Uterus (tissue), 4 donors: ENCODE results near the gene TSPAN32. TPM values are rescaled to one million over a fixed set of nuclear protein-coding genes. Genes with fewer than 3 reads are reported as not detected.
"Not testable (repeated sequence)": the region's sequence is repeated elsewhere in the genome, so short reads cannot be mapped to it uniquely, and the experiment has no call there.

Source experiments
- DNase-seq, 2 donors: peaks; one replicate each; pipeline ENCODE4 v3.0.0-alpha.2; 2019 to 2020
- H3K27ac ChIP-seq, 2 donors: fragments of 200-600 bp; sonication (generic); 1 replicate in 1 of 2; 2 replicates in 1 of 2; pipeline ENCODE4 v1.5.1; 2016 to 2018
- H3K27me3 ChIP-seq, 2 donors: fragments of 200-600 bp; sonication (generic); one replicate each; pipeline ENCODE4 v1.5.1; 2018 to 2019; ENCODE audit warnings: control low read depth in 1 of 2
- H3K36me3 ChIP-seq, 2 donors: fragments of 200-600 bp; sonication (generic); one replicate each; pipeline ENCODE4 v1.5.1; 2019; ENCODE audit warnings: control low read depth in 1 of 2
- H3K4me1 ChIP-seq, 2 donors: fragments of 200-600 bp; sonication (generic); one replicate each; pipeline ENCODE4 v1.5.1; 2018 to 2019; ENCODE audit warnings: control low read depth in 1 of 2
- H3K4me3 ChIP-seq, 2 donors: fragments of 200-600 bp; sonication (generic); 1 replicate in 1 of 2; 2 replicates in 1 of 2; pipeline ENCODE4 v1.5.1; 2018 to 2019; ENCODE audit warnings: mild to moderate bottlenecking in 1 of 2
- H3K9me3 ChIP-seq, 2 donors: fragments of 200-600 bp; sonication (generic); one replicate each; pipeline ENCODE4 v1.5.1; 2019; ENCODE audit warnings: control low read depth in 1 of 2
- CTCF ChIP-seq, 4 experiments: fragments of 200-600 bp in 2 of 4; fragments of 450-650 bp in 2 of 4; sonication (generic) in 2 of 4; IDR thresholded peaks; one replicate each; pipeline ENCODE4 v1.5.1; 2016 to 2019; ENCODE audit warnings: antibody characterized with exemption in 4 of 4, mild to moderate bottlenecking in 2 of 4, moderate library complexity in 1 of 4
- POLR2A ChIP-seq, 2 donors: fragments of 450-650 bp; IDR thresholded peaks; one replicate each; pipeline ENCODE4 v1.6.1; 2016; ENCODE audit warnings: antibody characterized with exemption in 2 of 2, mild to moderate bottlenecking in 1 of 2, moderate library complexity in 1 of 2
- intact Hi-C: fragments of 100-400 bp; cut with DNase I; formaldehyde crosslinking; loops from one replicate; pipeline ENCODE4 v1.15.1; 2023; ENCODE audit warnings: low total_unique reads
- total RNA-seq, 4 donors: library from RNA; depleted of rRNA in 3 of 4; stranded (reverse); fragments of >200 nt in 3 of 4; gene quantifications; one replicate each; pipeline versions ENCODE4 v1.1.0 to v1.2.4, GENCODE V29; 2014 to 2023
- donor health status: DM: yes; HTN: yes; CAD: no.

The TSPAN32 gene
- total RNA-seq, 4 donors from 2014 or later = 2.5 to 3.3 TPM; not detected in 2

GRCh38 chr11:2363130-2363529, 61.3 kb downstream of the TSPAN32 start:
- no peak overlapping the region for H3K27ac ChIP-seq
- H3K27me3 ChIP-seq = no peaks in the 10 kb centered on the region
- H3K4me1 ChIP-seq = no peaks in the 10 kb centered on the region
- TF ChIP-seq CTCF (IDR thresholded peaks at IDR 0.05) = no peak
- TF ChIP-seq POLR2A (IDR thresholded peaks at IDR 0.05) = no peak
- DNase-seq = no peak
- no peak overlapping the region for H3K4me3 ChIP-seq
- H3K9me3 ChIP-seq = no peaks in the 10 kb centered on the region
- intact Hi-C loops = no loop called here
- no peaks in the 10 kb centered on the region for H3K36me3 ChIP-seq

- TF ChIP-seq CTCF (IDR thresholded peaks at IDR 0.05) (no peak), POLR2A (IDR thresholded peaks at IDR 0.05) (no peak)
- Histone ChIP-seq H3K9me3 (no peaks in the 10 kb centered on the region), H3K36me3 (no peaks in the 10 kb centered on the region), H3K4me3 (no peak overlapping the region), H3K4me1 (no peaks in the 10 kb centered on the region), H3K27ac (no peak overlapping the region), H3K27me3 (no peaks in the 10 kb centered on the region)
- DNase-seq = no peak
- intact Hi-C loops = no loop called here
Measured at GRCh38 chr11:2363577-2364370, 62.0 kb downstream of the TSPAN32 start.

- DNase-seq, H3K4me3 ChIP-seq, H3K9me3 ChIP-seq, H3K27ac ChIP-seq, H3K36me3 ChIP-seq, H3K4me1 ChIP-seq, intact Hi-C loops, H3K27me3 ChIP-seq: not testable (repeated sequence)
Measured at GRCh38 chr11:2364386-2364785, 62.6 kb downstream of the TSPAN32 start.

GRCh38 chr11:2365571-2366210, 63.9 kb downstream of the TSPAN32 start:
- intact Hi-C loops = no loop called here
- H3K27ac ChIP-seq = no peak overlapping the region
- no peaks in the 10 kb centered on the region for H3K27me3 ChIP-seq
- no peak overlapping the region for H3K4me3 ChIP-seq
- TF ChIP-seq CTCF (IDR thresholded peaks at IDR 0.05) = no peak
- TF ChIP-seq POLR2A (IDR thresholded peaks at IDR 0.05) = no peak
- no peaks in the 10 kb centered on the region for H3K4me1 ChIP-seq
- no peak for DNase-seq
- no peaks in the 10 kb centered on the region for H3K9me3 ChIP-seq
- no peaks in the 10 kb centered on the region for H3K36me3 ChIP-seq

GRCh38 chr11:2366276-2366675, 64.5 kb downstream of the TSPAN32 start:
- Histone ChIP-seq H3K27ac (no peak overlapping the region), H3K4me1 (no peaks in the 10 kb centered on the region), H3K9me3 (no peaks in the 10 kb centered on the region), H3K27me3 (no peaks in the 10 kb centered on the region), H3K36me3 (no peaks in the 10 kb centered on the region), H3K4me3 (no peak overlapping the region)
- TF ChIP-seq POLR2A (IDR thresholded peaks at IDR 0.05) = no peak
- TF ChIP-seq CTCF (IDR thresholded peaks at IDR 0.05) = no peak
- DNase-seq = no peak
- intact Hi-C loops = no loop called here
